GM04504 (cell line): ENCODE data around the gene CD151.

Source experiments
- DNase-seq: peaks from one replicate; pipeline ENCODE4 v3.0.0-alpha.2; 2012; ENCODE audit warnings: low read depth

CD151 gene

DNA sequence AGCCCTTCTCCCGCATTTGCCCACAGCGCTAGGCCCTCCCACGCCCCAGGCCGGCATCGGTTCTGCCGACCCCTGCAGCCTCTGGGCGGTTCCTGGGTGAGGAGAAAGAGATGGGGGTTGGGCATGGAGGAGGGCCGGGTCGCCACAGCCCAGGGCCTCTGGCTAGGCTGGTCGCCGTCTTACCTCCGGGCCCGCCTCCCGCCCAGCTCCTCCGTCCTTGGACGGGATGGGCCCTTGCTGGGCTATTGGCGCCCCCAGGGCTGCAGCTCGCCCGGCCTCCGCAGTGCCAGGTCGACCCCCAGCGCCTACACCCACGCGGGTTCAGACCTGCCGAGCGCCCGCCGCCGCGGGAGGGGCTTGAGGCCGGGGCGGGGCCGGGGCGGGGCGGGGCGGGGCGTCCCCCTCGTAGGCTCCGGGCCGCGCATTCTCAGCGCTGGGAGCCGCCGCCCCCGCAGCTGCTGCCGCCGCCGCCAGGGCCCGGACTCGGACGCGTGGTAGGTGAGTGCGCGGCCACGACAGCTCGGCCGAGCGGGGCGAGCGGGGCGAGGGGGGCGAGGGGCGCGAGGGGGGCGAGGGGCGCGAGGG, at the start of gene CD151:
CD151 (plus strand) TSS at position 424 of the 585 bp plus-strand sequence. CDS start 3,118 bp downstream, outside the sequence.
- DNase-seq: no peak

DNA sequence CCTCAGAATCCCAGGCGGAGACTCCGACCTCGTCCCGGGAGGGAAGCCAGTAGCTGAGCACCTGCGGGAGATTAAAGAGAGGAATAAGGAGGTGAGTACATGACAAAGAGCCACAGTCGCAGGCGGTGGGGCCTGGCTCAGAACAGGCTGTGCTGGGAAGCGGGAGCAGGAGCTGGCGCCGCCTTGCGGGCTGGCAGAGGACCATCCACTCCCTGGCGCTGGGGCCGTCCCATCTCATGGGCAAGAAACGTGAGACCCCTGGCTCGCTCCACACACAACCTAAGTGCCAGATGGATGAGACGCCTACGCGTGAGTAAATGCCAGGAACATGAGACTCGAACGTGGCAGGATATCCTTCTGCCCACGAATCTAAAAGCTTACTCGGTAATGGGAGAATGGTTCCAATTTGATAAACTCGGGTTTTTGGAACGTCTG, 49.2 kb upstream of the CD151 start:
- DNase-seq: peak; percentile 55

DNA sequence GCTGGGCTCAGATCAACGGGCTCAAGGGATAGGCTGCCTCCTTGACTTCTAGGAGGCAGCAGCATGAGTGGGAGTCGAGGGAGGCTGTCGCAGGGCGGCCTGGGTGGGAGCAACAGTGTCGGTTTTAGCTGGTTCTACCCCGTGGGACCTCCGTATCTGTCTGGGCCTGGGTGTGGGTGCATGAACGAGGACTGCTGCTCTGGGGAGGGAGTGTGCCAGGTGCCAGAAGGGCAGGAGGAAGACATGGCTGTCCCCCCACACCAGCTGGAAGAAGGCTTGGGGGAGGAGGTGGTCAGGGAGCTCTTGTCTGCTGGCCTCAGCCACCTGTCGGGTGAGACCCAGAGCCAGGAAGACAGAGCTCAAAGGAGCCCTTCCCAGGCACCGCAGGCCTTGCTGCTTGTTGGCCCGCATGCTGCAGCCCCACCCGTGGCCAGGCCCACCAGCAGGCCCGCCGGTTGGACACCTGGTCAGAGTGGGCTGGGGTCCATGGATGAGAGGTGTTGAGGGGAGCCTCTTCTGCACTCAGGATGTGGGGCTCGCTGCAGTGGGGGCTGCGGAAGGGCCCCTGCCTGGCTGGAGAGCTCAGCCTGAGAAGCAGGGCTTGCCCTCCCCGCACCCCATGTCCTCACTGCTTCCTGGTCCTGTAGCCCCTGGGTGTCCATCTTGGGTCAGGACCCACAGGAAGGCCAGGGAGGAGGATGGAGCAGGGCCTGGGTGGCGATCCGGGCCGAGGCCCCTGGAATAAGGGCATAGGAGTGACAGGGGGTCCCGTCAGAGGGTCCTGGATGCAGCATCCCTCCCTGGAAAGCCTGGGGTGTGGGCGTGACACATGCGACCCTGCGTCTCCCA, 46.3 kb upstream of the CD151 start:
- DNase-seq: no peak

DNA sequence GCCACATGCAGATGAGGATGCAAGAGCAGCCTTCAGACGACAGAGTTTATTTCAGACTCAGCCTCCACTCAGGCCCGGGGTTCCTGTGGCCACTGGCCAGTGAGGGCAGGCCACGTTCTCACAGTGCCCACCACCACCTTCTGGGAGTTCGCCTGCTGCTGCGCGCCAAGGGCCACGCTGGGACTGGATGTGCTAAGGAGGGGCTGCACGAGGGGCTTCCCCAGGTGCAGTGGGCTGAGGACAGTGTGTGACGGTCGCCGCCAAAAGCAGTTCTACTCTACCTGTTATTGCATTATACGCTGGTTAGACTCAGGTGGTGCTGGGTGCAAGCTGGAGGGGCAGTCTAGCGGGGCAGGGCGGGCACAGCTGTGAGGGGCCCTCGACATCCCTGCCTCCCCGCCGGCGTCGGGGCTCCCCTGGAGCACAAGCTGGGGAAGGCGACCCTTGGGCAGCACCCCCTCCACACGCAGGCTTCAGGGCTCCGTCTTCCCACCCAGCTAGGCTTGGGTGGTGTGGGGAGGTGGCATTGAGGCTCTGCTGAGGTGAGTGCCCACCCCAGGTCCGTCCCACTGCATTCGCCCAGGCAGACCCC, 45.6 kb upstream of the CD151 start:
- no peak for DNase-seq

DNA sequence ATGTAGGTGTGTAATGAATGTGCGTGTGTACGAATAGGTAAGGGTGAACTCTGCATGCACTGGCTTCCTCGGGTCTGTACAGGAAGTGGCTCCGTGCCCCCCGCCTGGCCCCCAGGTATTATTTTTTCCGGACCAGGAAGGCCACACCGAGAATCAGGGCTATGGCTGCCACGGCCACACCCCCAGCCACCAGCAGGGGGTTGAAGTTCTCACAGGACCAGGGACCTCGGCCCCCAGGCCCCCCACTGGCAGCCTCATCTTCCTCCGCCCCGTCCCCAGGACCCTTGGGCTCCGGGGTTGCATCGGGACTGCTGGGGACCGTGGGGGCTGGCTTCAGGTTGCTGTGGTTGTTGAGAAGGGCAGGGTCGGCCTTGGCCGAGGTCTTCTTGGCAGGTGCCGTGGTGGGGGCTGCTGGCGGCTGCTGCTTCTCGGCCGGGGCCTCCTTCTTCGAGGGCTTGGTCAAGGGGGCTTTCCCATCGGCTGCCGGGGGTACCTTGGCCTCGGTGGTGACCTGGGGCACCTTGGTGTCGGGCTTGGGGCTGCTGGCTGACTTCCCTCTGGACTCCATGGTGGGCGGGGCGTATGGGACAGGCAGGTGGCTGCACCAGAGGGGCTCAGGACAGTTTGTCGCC, 44.6 kb upstream of the CD151 start:
- DNase-seq: no peak

DNA sequence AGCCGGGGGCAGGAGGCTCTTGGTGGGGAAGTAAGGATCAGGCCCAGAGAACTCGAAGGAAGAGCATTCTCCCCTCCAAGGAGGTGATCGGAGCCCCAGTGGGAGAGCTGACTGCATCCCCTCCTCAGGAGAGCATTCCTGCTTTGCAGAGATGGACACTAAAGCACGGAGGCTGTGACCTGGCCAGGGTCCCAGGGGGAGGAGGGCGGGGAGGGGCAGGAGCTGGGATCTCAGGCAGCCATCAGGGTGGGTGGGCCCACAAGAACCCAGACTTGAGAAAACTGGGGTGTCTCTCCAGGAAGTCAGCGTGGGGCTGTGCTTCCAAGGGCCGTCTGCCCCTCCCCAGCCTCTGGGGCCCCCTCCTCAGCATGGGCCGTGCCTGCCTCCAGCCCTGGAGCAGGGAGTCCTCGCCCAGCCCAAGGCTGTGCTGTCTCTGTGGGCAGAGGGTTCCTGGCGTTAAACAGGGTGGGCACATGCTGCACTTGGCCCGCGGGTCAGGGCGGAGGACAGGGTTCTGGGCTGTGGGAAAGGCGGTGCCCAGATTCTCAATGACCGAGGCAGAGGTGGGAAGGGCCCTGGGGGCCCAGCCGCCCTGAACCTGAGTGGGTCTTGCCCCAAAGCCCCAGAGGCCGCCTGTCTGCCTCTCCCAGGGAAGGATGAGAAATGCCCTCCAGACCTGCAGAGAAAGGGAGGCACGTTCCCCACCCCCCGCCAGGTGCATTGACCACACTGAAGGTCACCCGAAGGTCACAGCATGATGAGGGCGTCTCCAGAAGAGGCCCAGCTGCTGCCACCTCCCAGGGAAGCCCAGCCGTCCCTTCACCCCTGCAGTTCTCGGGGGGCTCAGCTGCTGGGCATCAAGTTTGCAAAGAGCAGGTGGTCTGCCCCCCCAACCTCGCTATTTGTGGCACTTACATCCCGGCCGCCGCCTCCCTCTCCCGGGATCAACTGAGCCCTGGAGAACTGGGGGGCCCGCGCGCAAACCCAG, 43.5 kb upstream of the CD151 start:
- DNase-seq: no peak

DNA sequence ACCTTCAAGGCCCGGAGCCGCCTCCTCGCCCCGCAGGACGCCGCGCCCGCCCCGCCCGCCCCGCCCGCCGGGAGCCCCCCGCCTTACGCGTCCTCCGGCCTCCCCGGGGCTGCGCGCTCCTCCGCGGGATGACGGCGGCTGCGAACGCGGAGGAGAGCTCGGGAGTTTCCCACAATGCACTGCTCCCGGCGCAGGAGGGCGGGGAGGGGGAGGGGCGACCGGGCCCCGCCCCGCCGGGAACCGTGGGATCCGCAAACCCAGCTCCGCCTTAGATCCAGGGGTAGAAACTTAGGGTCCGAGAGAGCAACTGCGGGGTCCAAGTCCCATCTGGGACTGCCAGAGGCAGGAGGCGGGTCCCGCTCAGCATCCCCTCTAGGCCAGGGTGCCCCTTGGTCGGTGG, 42.8 kb upstream of the CD151 start, which contains the start of gene CEND1:
CEND1 (minus strand) TSS at position 148 of the 400 bp plus-strand sequence. CDS start 1,514 bp downstream, outside the sequence.
- DNase-seq: peak; percentile 29

DNA sequence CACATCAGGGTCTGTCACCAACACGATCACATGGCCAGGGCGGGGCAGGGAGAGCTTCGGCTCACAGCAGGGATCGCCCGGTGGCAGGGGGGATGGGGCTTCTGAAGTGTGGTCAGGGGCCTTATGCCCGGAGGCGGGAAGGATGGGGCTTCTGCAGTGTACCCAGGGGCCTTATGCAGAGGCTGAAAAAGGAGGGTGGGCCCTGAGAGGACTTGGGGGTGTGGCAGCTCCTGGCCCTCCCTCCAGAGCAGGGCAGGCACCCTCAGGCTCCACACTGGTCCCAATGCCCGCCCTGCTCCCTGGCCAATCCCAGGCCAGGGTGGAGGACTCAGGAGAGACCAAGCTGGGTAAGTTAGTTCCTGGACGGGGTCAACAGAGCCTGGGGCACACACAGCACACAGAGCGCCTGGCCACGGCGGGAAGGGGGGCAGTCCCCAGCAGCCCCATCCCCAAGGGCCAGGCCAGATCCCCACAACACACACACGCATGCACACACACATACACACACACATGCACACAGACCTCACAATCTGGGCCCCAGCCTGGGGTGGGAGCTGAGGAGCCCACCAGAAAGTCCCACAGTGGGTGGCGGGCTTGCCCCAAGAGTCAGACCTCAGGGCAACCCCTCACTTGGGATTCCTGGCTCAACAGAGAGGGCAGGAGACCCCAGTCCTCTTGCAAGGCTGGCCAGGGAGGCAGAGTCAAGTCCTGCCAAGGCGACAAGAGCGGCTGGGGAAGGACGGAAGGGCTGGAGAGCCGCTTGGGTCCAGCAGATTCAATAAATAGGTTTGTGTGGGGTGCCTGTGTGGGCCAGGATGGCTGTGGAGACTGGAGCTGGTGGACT, 41.8 kb upstream of the CD151 start:
- DNase-seq: no peak

DNA sequence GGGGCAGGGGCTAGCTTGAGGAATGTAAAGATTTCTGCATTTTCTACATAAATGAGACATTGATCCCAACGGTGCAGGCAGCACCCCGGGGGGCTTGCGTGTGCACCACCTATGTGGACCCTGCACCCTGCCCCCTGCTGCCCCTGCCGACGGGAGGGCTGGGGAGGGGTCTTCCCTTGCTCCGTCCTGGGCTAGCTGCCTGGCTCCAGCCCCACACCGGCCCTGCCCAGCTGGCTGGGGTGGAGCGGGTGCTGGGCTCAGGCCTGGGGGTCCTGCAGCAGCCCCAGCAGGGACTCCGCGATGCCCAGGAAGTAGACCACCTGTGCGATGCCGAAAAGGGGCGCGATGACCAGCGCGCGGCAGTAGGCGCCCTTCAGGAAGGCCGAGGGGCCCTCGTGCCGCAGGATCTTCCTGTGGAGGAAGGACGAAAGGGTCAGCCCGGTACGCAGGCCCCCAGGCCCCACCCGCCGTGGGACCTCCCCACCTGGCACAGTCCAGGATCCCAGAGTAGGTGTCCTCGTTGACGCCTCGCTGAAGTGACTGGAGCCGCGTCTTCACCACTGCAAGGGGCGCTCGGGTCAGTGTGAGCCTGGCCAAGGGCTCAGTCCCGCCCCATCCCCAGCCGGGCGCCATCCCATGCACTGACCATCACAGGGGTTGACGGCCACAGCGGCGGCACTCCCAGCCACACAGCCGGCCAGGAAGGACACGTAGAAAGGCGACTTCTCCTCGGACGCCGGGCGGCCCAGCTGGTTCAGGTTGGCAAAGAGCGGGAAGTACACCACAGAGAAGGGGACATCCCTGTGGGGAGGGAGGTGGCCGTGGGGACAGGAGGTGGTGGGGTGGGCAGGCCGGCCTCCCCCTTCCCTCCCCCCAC, 40.9 kb upstream of the CD151 start:
- no peak for DNase-seq

DNA sequence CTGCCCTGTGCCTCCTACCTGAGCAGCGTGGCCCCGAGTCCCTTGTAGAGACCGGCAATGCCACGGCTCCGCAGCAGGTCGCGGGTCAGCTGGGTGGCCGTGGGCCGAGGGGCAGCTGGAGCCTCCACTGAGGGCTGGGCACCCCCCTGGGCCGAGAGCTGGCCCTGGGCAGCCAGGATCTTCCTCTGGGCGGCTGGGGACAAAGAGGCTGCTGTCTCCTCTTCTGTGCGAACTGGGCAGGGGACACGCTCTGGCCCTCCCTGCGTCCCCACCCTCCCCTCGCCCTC, 40.3 kb upstream of the CD151 start:
- DNase-seq: no peak

DNA sequence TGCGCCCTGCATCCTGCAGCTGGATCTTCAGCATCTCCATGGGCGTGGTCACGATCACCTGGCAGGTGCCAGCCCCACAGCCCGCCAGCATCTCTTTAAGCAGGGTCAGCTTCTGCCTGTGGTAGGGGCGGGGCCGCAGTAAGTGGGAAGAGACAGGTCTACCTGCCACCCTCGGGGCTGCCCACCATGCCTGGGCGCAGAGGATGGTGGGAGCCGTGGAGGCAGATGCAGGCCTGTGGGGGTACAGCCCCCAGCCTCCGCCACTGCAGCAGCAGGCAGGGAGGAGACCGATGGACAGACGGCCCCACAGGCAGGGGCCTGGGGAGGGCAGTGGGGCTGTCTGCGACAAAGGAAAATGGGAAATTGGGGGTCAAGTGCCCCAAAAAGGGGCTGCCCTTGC, 39.9 kb upstream of the CD151 start:
- no peak for DNase-seq

DNA sequence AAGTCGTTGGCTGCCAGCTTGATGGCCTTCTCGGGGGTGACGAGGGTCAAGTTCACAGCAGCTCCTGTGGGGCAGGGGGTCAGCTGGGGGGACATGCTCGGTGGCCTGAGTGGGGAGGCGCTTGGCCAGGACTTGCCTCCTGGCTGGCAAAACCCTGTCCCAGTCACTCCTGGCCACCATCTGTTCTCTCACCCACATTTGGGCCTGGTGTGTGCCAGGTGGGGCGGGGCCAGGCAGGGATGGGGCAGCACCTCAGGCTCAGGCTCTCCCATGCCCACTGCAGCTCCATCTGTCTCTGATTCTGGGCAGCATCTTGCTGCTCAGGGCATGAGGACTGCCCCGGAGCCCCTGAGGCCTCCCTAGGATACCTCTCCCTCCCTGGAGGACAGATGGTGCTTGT, 39.2 kb upstream of the CD151 start:
- DNase-seq: no peak

DNA sequence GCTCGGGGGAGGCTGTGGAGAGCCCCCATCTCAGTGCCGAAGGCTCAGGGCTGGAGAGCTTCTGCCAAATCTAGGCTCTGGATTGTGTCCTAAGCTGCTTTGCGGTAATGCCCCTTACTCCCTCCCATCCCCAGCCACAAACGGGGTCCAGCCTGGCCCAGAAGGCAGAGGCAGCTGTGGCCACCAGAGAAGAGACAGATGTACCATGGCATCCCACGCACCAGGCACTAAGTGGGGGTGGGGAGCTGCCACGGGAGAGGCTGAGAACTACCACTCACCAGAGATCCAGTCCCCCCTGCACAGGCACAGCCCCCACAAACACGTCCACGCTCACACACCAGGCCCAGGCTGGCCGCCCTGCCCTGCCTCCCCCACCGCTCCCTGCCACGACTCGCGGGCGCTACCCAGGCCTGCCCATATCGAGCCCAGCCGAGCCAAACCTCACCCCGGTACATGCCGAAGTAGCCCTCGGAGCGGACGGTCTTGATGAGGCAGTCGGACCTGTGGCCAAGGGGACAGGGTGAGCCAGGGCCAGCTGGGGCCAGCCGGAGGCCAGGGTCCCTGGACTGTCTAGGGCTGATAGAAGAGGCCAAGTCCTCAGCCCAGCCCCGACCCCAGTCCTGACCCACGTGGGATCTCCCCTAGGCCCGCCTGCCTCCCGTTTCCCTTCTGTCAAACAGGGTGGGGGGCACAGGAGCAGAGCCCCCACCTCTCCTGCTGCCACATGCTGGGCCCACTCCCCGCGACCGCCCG, 38.6 kb upstream of the CD151 start:
- no peak for DNase-seq

DNA sequence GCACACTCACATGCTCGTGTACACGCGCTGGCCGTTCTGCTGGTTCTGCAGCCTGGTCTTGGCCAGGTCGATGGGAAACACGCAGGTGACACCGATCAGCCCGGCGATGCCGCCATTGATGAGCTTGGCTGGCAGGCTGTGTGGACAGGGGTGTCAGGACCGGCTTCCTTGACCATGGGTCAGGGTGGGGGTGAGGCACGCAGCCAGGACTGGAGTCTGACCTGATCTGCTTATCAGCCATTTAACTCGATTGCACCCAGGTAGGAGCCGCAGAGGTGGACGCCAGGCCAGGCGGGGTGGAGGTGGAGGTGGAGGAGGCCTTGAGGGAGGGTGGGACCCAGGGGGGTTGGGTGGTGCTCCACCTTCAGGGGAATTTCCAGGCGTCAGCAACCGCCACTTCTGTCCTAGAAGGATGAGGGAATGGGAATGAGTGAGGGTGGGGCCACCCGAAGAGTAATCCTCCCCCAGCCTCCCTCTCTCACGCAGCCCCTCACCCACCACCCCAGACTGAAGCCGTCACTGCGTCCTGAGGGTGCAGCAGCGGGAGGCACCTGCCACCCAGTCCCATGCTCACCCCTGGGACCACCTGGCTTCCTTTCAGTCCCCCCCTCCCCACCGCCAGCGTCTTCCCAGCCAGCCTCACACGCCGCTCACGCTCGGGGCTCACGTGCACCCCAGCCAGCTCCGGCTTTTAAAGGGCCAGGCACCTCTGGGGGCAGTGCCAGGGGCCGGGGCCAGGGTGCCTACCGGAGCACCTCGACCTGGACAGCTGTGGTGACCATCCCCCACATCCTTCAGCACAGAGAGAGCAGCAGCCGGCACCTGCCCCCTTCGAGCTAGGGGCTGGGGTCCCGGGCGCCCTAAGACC, 37.8 kb upstream of the CD151 start:
- no peak for DNase-seq

DNA sequence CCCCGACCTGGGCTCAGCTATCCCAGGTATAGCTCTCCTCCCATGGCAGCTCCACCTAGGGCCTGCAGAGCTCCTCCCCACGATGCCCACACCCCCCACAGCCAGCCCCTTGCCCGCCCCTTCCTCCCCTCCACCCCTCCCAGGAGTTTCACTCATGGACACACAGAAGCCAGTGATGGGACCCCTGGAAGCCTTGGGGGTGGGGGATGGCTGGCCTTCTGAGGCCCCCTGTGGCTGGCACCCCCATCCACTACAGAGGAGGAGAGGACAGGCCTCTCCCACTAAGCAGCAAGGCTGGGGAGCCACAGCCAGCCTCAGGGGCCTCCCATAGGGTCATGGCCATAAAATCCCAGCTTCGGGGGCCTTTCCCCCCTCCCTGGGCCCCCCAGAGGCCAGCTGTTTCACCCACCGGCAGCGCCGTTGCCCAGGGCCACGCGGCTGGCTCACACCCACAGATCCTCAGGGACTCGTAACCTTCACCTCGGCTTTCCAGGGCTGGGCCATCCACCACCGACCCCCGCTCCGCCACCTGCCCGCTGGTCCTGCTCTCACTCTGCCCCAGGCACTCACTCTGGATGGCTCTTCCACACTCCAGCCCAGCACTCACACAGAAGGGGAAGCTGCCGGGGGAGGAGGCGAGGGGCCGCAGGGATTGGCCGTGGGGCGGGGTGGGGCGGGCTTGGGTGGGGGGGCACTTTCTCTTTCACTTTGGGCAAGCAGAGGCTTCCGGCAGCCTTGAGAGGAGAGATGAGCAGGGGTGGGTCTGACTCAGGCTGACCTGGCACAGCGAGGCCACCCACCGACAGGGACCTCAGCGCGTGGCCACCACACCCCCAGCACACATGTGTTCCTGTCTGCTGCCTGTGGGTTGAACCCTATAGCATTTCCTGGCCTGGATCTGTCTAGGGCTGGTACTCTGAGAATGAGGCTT, 36.9 kb upstream of the CD151 start:
- peak; percentile 81 for DNase-seq

DNA sequence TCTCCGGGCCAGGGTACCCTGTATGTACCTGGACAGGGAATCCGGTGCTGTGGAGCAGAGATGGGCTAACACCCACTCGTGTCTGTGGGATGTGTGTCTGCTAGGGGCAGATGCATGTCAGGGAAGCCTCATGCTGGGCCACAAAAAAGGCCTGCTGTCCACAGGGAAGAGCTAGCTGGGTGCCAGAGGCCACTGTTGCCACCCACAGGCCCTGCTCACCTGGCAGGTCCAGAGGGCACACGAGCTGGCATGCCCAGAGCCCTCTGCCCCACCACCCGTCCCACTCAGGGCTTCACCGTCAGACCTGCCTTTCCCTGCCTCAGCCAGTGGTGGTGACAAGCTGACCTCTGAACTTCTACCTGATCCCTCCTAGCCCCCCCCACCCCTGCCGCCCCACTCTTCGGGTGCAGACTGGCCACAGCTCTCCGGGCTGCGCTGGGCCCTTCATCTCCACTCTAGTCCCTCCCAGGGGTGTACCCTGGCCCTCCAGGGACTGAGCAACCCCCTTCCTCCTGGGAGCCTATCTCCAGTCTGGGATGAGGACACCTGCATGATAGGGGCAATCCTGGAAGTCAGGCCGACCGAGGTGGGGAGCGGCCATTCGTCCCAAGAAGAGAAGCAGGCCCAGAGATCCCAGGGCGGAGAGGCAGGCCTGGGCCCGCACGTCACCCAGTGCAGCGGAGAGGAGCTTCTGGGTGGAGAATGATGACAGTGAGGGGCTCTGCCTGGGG, 36.0 kb upstream of the CD151 start:
- DNase-seq: no peak
